Measurements from ENCODE around the gene TMEM135.

Gene TMEM135

GRCh38 chr11:87063982-87064381 lies 26.2 kb downstream of the TMEM135 start:
- no peak for DNase-seq
- Histone ChIP-seq H3K27ac (no peak overlapping the region), H3K27me3 (ENCODE audit: insufficient read depth, low read depth, severe bottlenecking) (no peaks in the 10 kb centered on the region), H3K36me3 (peaks cover 5% of the 10 kb centered on the region; the same call in 1 of the 2 replicates), H3K9me3 (ENCODE audit: severe bottlenecking) (no peaks in the 10 kb centered on the region), H3K4me3 (ENCODE audit: low read depth, low read length) (no peak overlapping the region)
- TF ChIP-seq CTCF (IDR thresholded peaks at IDR 0.05; ENCODE audit: low read depth, low read length) = no peak

- Histone ChIP-seq H3K27me3 (ENCODE audit: insufficient read depth, low read depth, severe bottlenecking) (no peaks in the 10 kb centered on the region), H3K4me3 (ENCODE audit: low read depth, low read length) (no peak overlapping the region), H3K27ac (no peak overlapping the region), H3K36me3 (peaks cover 34% of the 10 kb centered on the region), H3K9me3 (ENCODE audit: severe bottlenecking) (no peaks in the 10 kb centered on the region)
- no peak for DNase-seq
- no peak for TF ChIP-seq CTCF (IDR thresholded peaks at IDR 0.05; ENCODE audit: low read depth, low read length)
These were observed 35.1 kb downstream of the TMEM135 start for GRCh38 chr11:87072787-87073186.

- TF ChIP-seq CTCF (IDR thresholded peaks at IDR 0.05; ENCODE audit: low read depth, low read length) = no peak
- Histone ChIP-seq H3K27me3 (ENCODE audit: insufficient read depth, low read depth, severe bottlenecking) (no peaks in the 10 kb centered on the region), H3K4me3 (ENCODE audit: low read depth, low read length) (no peak overlapping the region), H3K27ac (no peak overlapping the region), H3K9me3 (ENCODE audit: severe bottlenecking) (no peaks in the 10 kb centered on the region), H3K36me3 (peaks cover 31% of the 10 kb centered on the region)
- DNase-seq = no peak
These were observed 38.6 kb downstream of the TMEM135 start for GRCh38 chr11:87076260-87076783.

GRCh38 chr11:87076874-87077429 lies 39.2 kb downstream of the TMEM135 start:
- H3K27me3 ChIP-seq (ENCODE audit: insufficient read depth, low read depth, severe bottlenecking) = no peaks in the 10 kb centered on the region
- peaks cover 31% of the 10 kb centered on the region for H3K36me3 ChIP-seq
- no peak for DNase-seq

GRCh38 chr11:87081358-87081757 lies 43.6 kb downstream of the TMEM135 start:
- peaks cover 9% of the 10 kb centered on the region; the same call in 1 of the 2 replicates for H3K36me3 ChIP-seq
- no peak for DNase-seq
- no peak for TF ChIP-seq CTCF (IDR thresholded peaks at IDR 0.05; ENCODE audit: low read depth, low read length)
- peaks cover 2% of the 10 kb centered on the region for H3K9me3 ChIP-seq (ENCODE audit: severe bottlenecking)
- H3K4me3 ChIP-seq (ENCODE audit: low read depth, low read length) = no peak overlapping the region
- H3K27me3 ChIP-seq (ENCODE audit: insufficient read depth, low read depth, severe bottlenecking) = no peaks in the 10 kb centered on the region
- no peak overlapping the region for H3K27ac ChIP-seq

More at GRCh38 chr11:87076874-87077429, 39.2 kb downstream of the TMEM135 start:
- H3K4me3 ChIP-seq (ENCODE audit: low read depth, low read length) = no peak overlapping the region
- TF ChIP-seq CTCF (IDR thresholded peaks at IDR 0.05; ENCODE audit: low read depth, low read length) = no peak
- H3K27ac ChIP-seq = no peak overlapping the region
- no peaks in the 10 kb centered on the region for H3K9me3 ChIP-seq (ENCODE audit: severe bottlenecking)

- Histone ChIP-seq H3K27ac (no peak overlapping the region), H3K27me3 (ENCODE audit: insufficient read depth, low read depth, severe bottlenecking) (no peaks in the 10 kb centered on the region), H3K36me3 (0 out of 2 replicates have a peak, but pooled peaks cover 4% of the 10 kb centered on the region), H3K4me3 (ENCODE audit: low read depth, low read length) (no peak overlapping the region), H3K9me3 (ENCODE audit: severe bottlenecking) (peaks cover 2% of the 10 kb centered on the region)
- no peak for DNase-seq
- no peak for TF ChIP-seq CTCF (IDR thresholded peaks at IDR 0.05; ENCODE audit: low read depth, low read length)
These were observed 44.9 kb downstream of the TMEM135 start for GRCh38 chr11:87082590-87082989.

Data from WERI-Rb-1 (cell line).